SJSA1 (cell line): ENCODE measurements around the gene EXOC3L2. TPM values are rescaled to one million over a fixed set of nuclear protein-coding genes. Genes with fewer than 3 reads are reported as not detected.

Experiments used
- DNase-seq, 2 experiments: peaks; one replicate each; pipeline ENCODE4 v3.0.0-alpha.2; 2015 to 2020; ENCODE audit warnings: low spot score in 2 of 2, low read depth in 1 of 2
- H3K27ac ChIP-seq: fragments of 250-450 bp; sonication (Bioruptor Pico); 2 replicates; pipeline ENCODE4 v1.5.1; 2020; ENCODE audit warnings: mild to moderate bottlenecking, moderate library complexity
- H3K27me3 ChIP-seq: fragments of 250-450 bp; sonication (Bioruptor Pico); replicated peaks from 2 replicates; pipeline ENCODE4 v1.5.1; 2020; ENCODE audit warnings: mild to moderate bottlenecking, moderate library complexity
- H3K36me3 ChIP-seq: fragments of 250-450 bp; sonication (Bioruptor Pico); 2 replicates; pipeline ENCODE4 v1.5.1; 2020; ENCODE audit warnings: mild to moderate bottlenecking
- H3K4me1 ChIP-seq: fragments of 250-450 bp; sonication (Bioruptor Pico); replicated peaks from 2 replicates; pipeline ENCODE4 v1.6.1; 2021; ENCODE audit warnings: mild to moderate bottlenecking
- H3K4me3 ChIP-seq: fragments of 250-450 bp; sonication (Bioruptor Pico); 2 replicates; pipeline ENCODE4 v1.5.1; 2020; ENCODE audit warnings: mild to moderate bottlenecking
- H3K9me3 ChIP-seq: fragments of 250-450 bp; sonication (Bioruptor Pico); replicated peaks from 2 replicates; pipeline ENCODE4 v1.5.1; 2020; ENCODE audit warnings: mild to moderate bottlenecking
- total RNA-seq: library from RNA; depleted of rRNA; stranded (reverse); fragments of >200 nt; shearing (Covaris generic); gene quantifications from 2 replicates; pipeline ENCODE4 v1.2.3, GENCODE V29; 2014

EXOC3L2 gene
- total RNA-seq, 1 experiment from 2014 or later, result 0.05 TPM

DNA sequence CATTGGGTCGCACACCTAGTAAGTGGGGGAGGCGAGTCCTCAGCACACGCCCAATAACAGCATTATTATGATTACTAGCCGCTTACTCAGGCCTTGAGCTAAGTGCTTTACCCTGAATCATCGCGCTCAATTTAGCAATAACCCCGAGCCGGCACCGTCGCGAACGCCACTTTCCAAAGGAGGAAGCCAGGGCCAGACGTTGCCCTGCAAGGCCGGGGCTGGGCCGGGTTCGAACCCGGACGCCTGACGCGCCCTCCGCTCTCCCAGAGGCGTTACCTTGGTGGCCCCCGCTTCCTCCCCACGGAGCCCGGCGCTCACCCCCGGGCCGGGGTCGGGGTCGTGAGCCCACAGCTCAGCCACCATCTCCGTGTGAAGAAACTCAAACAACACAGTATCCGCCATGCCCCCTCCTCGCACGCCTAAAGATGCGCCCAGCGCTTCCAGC is 67.4 kb downstream of the EXOC3L2 start, which contains the start of gene TRAPPC6A:
Gene TRAPPC6A, minus strand, starts transcription at position 421 of the 445 bp plus-strand sequence. Its CDS starts 19 bp downstream, at position 402.
- Histone ChIP-seq H3K27ac (peak within 1 kb of the TSS; percentile 74), H3K4me1 (peaks cover 15% of the 10 kb centered on the region), H3K27me3 (no peaks in the 10 kb centered on the region), H3K4me3 (peak within 1 kb of the TSS; percentile 61), H3K36me3 (peaks cover 10% of the 10 kb centered on the region), H3K9me3 (no peaks in the 10 kb centered on the region)
- peak in 1 of 2 experiments; percentile 52 for DNase-seq

- H3K4me1 ChIP-seq, result peaks cover 23% of the 10 kb centered on the region
- peaks cover 10% of the 10 kb centered on the region for H3K36me3 ChIP-seq
- H3K27ac ChIP-seq, result no peak overlapping the region
- no peak overlapping the region for H3K4me3 ChIP-seq
- no peak for DNase-seq
- H3K9me3 ChIP-seq, result no peaks in the 10 kb centered on the region
- H3K27me3 ChIP-seq, result no peaks in the 10 kb centered on the region
These were observed 69.5 kb downstream of the EXOC3L2 start for GRCh38 chr19:45175515-45176345.

- Histone ChIP-seq H3K4me3 (no peak overlapping the region), H3K4me1 (peaks cover 17% of the 10 kb centered on the region), H3K36me3 (no peaks in the 10 kb centered on the region), H3K27ac (no peak overlapping the region), H3K27me3 (no peaks in the 10 kb centered on the region), H3K9me3 (no peaks in the 10 kb centered on the region)
- no peak for DNase-seq
These were observed 71.4 kb downstream of the EXOC3L2 start for GRCh38 chr19:45173816-45174215.

- DNase-seq, result no peak
- no peaks in the 10 kb centered on the region for H3K36me3 ChIP-seq
- H3K4me3 ChIP-seq, result no peak overlapping the region
- peaks cover 17% of the 10 kb centered on the region for H3K4me1 ChIP-seq
- H3K9me3 ChIP-seq, result no peaks in the 10 kb centered on the region
- H3K27me3 ChIP-seq, result no peaks in the 10 kb centered on the region
- H3K27ac ChIP-seq, result no peak overlapping the region
These were observed 72.5 kb downstream of the EXOC3L2 start for GRCh38 chr19:45172611-45173208.

DNA sequence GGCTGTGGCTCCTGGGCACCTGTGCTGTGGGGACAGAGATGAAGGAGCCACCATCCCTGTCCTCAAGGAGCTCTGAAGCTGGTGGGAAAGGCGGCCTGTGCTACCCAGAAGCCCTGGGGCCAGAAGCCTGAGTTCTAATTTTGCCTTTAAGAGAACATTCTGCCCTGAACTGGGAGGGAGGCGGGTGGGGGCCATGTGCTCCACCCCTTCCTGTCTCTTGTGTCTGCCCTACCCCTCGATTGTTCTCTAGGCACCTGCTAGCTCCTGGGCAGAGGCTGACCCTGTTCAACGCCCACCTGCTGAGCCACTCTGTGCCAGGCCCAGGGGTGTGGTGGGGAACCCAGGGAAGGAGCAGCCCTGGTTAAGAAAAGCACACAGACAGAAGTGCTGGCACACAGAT is 73.0 kb downstream of the EXOC3L2 start:
- Histone ChIP-seq H3K9me3 (no peaks in the 10 kb centered on the region), H3K4me1 (peaks cover 12% of the 10 kb centered on the region), H3K36me3 (no peaks in the 10 kb centered on the region), H3K27ac (no peak overlapping the region), H3K4me3 (no peak overlapping the region), H3K27me3 (no peaks in the 10 kb centered on the region)
- no peak for DNase-seq

- H3K36me3 ChIP-seq, result no peaks in the 10 kb centered on the region
- H3K4me3 ChIP-seq, result no peak overlapping the region
- no peak for DNase-seq
- no peaks in the 10 kb centered on the region for H3K27me3 ChIP-seq
- no peak overlapping the region for H3K27ac ChIP-seq
- H3K9me3 ChIP-seq, result no peaks in the 10 kb centered on the region
- peaks cover 10% of the 10 kb centered on the region for H3K4me1 ChIP-seq
These were observed 74.0 kb downstream of the EXOC3L2 start for GRCh38 chr19:45171211-45171623.

GRCh38 chr19:45170146-45171106 is 74.8 kb downstream of the EXOC3L2 start:
- Histone ChIP-seq H3K4me3 (no peak overlapping the region), H3K36me3 (no peaks in the 10 kb centered on the region), H3K27me3 (no peaks in the 10 kb centered on the region), H3K27ac (no peak overlapping the region), H3K4me1 (peaks cover 10% of the 10 kb centered on the region), H3K9me3 (no peaks in the 10 kb centered on the region)
- no peak for DNase-seq

DNA sequence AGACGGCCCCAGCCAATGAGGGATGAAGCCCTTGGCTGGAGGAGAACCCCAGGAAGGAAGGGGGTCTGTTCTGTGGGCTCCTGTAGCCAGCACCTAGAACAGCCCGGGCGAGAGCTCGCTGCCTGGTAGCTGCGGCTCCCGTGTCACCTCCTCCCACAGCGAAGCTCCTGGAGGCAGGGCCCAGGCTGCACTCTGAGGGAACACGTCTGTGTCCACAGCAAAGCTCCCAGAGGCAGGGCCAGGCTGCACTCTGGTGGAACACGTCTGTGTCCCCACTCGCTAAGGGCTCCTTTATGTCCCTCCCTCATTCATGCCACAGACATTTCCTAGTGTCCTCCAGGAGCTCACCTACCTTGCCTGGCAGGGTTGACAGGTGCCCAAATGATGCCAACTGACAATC is 75.6 kb downstream of the EXOC3L2 start:
- H3K4me3 ChIP-seq, result no peak overlapping the region
- H3K27me3 ChIP-seq, result no peaks in the 10 kb centered on the region
- H3K9me3 ChIP-seq, result no peaks in the 10 kb centered on the region
- DNase-seq, result no peak
- no peaks in the 10 kb centered on the region for H3K36me3 ChIP-seq
- H3K27ac ChIP-seq, result no peak overlapping the region
- H3K4me1 ChIP-seq, result peaks cover 12% of the 10 kb centered on the region

DNA sequence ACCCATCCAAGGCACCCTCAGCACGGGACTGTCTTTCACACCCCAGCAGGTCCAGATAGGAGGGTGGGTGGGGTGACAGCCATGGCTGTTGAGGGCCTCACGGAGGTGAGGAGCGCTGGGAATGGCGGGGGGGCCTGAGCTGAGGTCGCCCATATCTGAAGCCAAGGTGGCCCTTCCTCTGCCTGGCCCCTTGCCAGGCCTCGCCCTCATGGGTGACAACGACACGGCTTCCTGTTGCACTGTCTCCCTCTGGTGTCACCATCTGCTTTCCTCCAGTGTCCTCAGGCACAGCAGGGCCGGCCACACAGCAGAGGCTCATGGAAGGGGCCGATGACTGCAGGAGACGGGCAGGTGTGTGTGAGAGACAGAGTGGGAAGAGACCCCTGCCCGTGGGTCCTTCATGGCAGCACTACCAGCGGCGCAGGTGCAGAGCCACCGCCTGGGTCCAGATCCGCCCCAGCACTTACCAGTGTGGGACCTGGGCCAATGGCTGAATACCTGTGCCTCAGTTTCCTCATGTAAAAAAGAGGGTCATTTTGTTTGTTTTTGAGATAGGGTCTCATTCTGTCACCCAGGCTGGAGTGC is 76.3 kb downstream of the EXOC3L2 start:
- peaks cover 19% of the 10 kb centered on the region for H3K4me1 ChIP-seq
- H3K4me3 ChIP-seq, result no peak overlapping the region
- no peaks in the 10 kb centered on the region for H3K27me3 ChIP-seq
- no peaks in the 10 kb centered on the region for H3K36me3 ChIP-seq
- DNase-seq, result no peak
- no peaks in the 10 kb centered on the region for H3K9me3 ChIP-seq
- no peak overlapping the region for H3K27ac ChIP-seq

- H3K9me3 ChIP-seq, result no peaks in the 10 kb centered on the region
- H3K4me1 ChIP-seq, result peaks cover 19% of the 10 kb centered on the region
- no peaks in the 10 kb centered on the region for H3K27me3 ChIP-seq
- H3K27ac ChIP-seq, result no peak overlapping the region
- no peaks in the 10 kb centered on the region for H3K36me3 ChIP-seq
- no peak overlapping the region for H3K4me3 ChIP-seq
- no peak for DNase-seq
These were observed 78.4 kb downstream of the EXOC3L2 start for GRCh38 chr19:45166723-45167252.

DNA sequence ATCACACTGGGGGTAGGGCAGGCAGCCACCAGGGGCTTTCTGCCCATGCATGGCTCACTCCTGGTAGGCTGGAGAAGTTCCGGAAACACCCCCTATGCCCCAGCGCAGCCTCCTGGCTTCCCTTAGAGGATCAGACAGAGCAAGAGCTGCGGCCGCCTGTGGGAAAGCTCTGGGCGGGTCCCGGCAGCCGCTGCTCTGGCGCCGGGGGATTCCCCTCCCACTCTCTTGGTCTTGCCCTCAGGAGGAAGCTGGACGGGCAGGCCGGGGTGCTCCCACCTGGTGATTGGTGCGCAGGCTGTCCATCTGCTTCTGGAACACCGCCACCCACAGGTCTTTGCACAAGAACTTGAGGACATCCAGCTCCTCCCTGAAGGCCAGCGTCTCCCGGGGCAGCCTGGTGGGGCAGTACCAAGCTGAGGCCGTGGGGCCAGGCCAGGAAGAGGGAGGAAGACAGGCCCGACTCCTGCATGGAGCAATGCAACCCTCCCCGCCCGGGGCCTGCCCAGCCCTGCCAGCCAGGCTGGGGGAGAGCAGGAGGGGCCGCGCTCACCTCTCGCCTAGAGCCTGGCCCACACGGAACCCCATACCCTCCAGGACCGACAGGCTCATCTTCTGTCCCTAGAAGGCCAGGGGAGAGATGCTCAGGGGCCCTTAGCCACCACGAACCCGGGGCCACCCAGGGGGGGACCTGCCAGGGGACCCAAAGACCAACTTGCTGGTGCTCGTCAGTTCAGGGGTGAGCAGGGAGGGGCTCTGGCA is 80.5 kb downstream of the EXOC3L2 start:
- H3K4me3 ChIP-seq, result no peak overlapping the region
- no peaks in the 10 kb centered on the region for H3K36me3 ChIP-seq
- peak; percentile 42 to 74 for DNase-seq

DNA sequence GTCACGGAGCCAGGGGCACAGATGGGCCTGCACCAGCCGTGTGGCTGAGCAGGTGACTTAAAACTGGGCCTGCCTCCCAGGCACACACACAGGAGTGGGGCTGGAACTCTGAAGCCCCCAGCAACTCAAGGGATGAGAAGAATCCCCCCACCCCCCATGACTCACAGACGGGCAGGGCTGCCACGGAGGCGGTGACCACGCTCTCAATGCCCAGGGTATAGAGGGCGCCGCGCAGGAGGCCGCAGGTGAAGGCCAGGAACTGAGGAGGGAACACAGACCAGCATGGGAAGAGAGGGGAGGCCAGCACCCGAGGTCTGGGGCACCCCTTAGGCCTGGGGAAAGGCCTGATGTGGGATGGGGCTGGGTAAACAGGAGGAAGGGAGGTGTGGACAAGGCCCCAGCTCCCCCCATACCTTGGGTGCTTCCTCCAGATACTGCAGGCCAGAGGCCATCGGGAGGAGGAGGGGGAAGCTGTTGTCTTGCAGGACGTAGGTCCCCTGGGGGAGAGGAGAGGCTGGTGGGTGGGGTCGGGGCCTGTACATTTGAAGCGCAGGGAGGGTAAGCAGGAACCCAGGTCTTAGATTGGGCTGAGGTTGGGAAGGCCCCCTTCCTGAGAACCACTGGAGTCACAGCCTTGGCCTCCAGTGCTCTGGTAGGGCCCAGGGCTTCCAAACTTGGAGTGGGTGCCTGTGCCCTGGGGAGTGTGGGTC is 81.3 kb downstream of the EXOC3L2 start:
- H3K27ac ChIP-seq, result no peak overlapping the region
- no peak for DNase-seq

More for the DNA sequence above, 80.5 kb downstream of the EXOC3L2 start:
- Histone ChIP-seq H3K27ac (no peak overlapping the region), H3K27me3 (peaks cover 6% of the 10 kb centered on the region; the same call in 1 of the 2 replicates), H3K9me3 (no peaks in the 10 kb centered on the region), H3K4me1 (peaks cover 9% of the 10 kb centered on the region)

More for the DNA sequence above, 81.3 kb downstream of the EXOC3L2 start:
- no peaks in the 10 kb centered on the region for H3K36me3 ChIP-seq
- H3K9me3 ChIP-seq, result no peaks in the 10 kb centered on the region
- no peak overlapping the region for H3K4me3 ChIP-seq
- H3K27me3 ChIP-seq, result peaks cover 6% of the 10 kb centered on the region; the same call in 1 of the 2 replicates
- H3K4me1 ChIP-seq, result peaks cover 9% of the 10 kb centered on the region
